Neuronal stem cell (in vitro differentiated cells): ENCODE measurements around the gene CTAG1A.

Experiments used
- DNase-seq: peaks from one replicate; pipeline ENCODE4 v3.0.0-alpha.2; 2013; ENCODE audit warnings: low spot score
- H2AFZ ChIP-seq: one replicate; pipeline ENCODE4 v1.6.1; 2013; ENCODE audit warnings: mild to moderate bottlenecking, low read length, inconsistent platforms
- H2AK5ac ChIP-seq: 2 replicates; pipeline ENCODE4 v1.6.1; 2013; ENCODE audit warnings: low read depth, mild to moderate bottlenecking, inconsistent platforms, low read length, moderate library complexity, mixed read lengths
- H2BK120ac ChIP-seq: 2 replicates; pipeline ENCODE4 v1.6.1; 2013; ENCODE audit warnings: low read depth, mild to moderate bottlenecking, inconsistent platforms, low read length, moderate library complexity, mixed read lengths
- H2BK12ac ChIP-seq: one replicate; pipeline ENCODE4 v1.6.1; 2013; ENCODE audit warnings: low read length, inconsistent platforms
- H2BK15ac ChIP-seq: 2 replicates; pipeline ENCODE4 v1.6.1; 2013; ENCODE audit warnings: mild to moderate bottlenecking, low read length, inconsistent platforms, mixed read lengths
- H2BK5ac ChIP-seq: one replicate; pipeline ENCODE4 v1.6.1; 2013; ENCODE audit warnings: inconsistent platforms, mild to moderate bottlenecking, low read length, moderate library complexity
- H3K14ac ChIP-seq: one replicate; pipeline ENCODE4 v1.6.1; 2013; ENCODE audit warnings: low read length, inconsistent platforms
- H3K18ac ChIP-seq: 2 replicates; pipeline ENCODE4 v1.6.1; 2013; ENCODE audit warnings: low read length, inconsistent platforms
- H3K23ac ChIP-seq: 2 replicates; pipeline ENCODE4 v1.6.1; 2013; ENCODE audit warnings: low read depth, mild to moderate bottlenecking, mixed read lengths, low read length, inconsistent platforms; ENCODE audit not compliant: poor library complexity
- H3K27ac ChIP-seq: replicated peaks from 3 replicates; pipeline ENCODE4 v1.5.1; 2013; ENCODE audit warnings: low read length, inconsistent platforms
- H3K27me3 ChIP-seq, 3 experiments: 2 replicates each; pipeline ENCODE4 v1.6.1; 2013; ENCODE audit warnings: low read length in 3 of 3, mild to moderate bottlenecking in 2 of 3, inconsistent platforms in 1 of 3, low read depth in 1 of 3, mixed read lengths in 1 of 3, moderate library complexity in 1 of 3; ENCODE audit not compliant: control insufficient read depth in 3 of 3, insufficient read depth in 3 of 3
- H3K36me3 ChIP-seq, 2 donors: replicated peaks in 1 of 2; 2 replicates each; pipeline ENCODE4 v1.6.1; 2013; ENCODE audit warnings: low read length in 2 of 2; ENCODE audit not compliant: control insufficient read depth in 2 of 2, insufficient read depth in 2 of 2
- H3K4ac ChIP-seq: 2 replicates; pipeline ENCODE4 v1.6.1; 2013; ENCODE audit warnings: inconsistent platforms, mild to moderate bottlenecking, low read length, moderate library complexity
- H3K4me1 ChIP-seq, 2 donors: 1 replicate in 1 of 2; 2 replicates in 1 of 2; pipeline ENCODE4 v1.6.1; 2013; ENCODE audit warnings: low read length in 2 of 2, low read depth in 1 of 2; ENCODE audit not compliant: control insufficient read depth in 2 of 2, insufficient read depth in 1 of 2
- H3K4me2 ChIP-seq: one replicate; pipeline ENCODE4 v1.6.1; 2013; ENCODE audit warnings: mild to moderate bottlenecking, low read length, inconsistent platforms; ENCODE audit not compliant: insufficient read depth, poor library complexity, severe bottlenecking
- H3K4me3 ChIP-seq, 2 donors: 2 replicates each; pipeline ENCODE4 v1.5.1; 2013; ENCODE audit warnings: low read length in 2 of 2, mild to moderate bottlenecking in 2 of 2, inconsistent platforms in 1 of 2, moderate library complexity in 1 of 2
- H3K79me1 ChIP-seq: one replicate; pipeline ENCODE4 v1.6.1; 2013; ENCODE audit warnings: low read depth, mild to moderate bottlenecking, inconsistent platforms, low read length, moderate library complexity
- H3K9ac ChIP-seq: one replicate; pipeline ENCODE4 v1.6.1; 2013; ENCODE audit warnings: mild to moderate bottlenecking, low read depth, low read length, inconsistent platforms; ENCODE audit not compliant: poor library complexity
- H3K9me3 ChIP-seq, 2 donors: replicated peaks in 1 of 2; 2 replicates each; pipeline versions ENCODE3 to v1.6.1; 2013; ENCODE audit warnings: low read length in 2 of 2, mild to moderate bottlenecking in 2 of 2, inconsistent platforms in 1 of 2, low read depth in 1 of 2, mixed read lengths in 1 of 2, moderate library complexity in 1 of 2; ENCODE audit not compliant: control insufficient read depth in 2 of 2, insufficient read depth in 1 of 2
- H4K8ac ChIP-seq: one replicate; pipeline ENCODE4 v1.6.1; 2013; ENCODE audit warnings: low read depth, mild to moderate bottlenecking, inconsistent platforms, low read length, moderate library complexity
- H4K91ac ChIP-seq: one replicate; pipeline ENCODE4 v1.6.1; 2013; ENCODE audit warnings: low read length, low read depth, mild to moderate bottlenecking, inconsistent platforms; ENCODE audit not compliant: poor library complexity
- WGBS, 2 donors: extraction: QIAGEN DNeasy Blood & Tissue Kit; methylation state at CpG; one replicate each; pipeline ENCODE4 v1.1.7; 2013; ENCODE audit warnings: missing lambda C conversion rate in 2 of 2, mixed read lengths in 1 of 2; ENCODE audit not compliant: insufficient read length in 2 of 2, insufficient replicate concordance in 1 of 2; ENCODE audit errors: extremely low coverage in 2 of 2; 5-methylcytosine and 5-hydroxymethylcytosine counted together

The CTAG1A gene

GRCh38 chrX:154592505-154592904, 7.6 kb downstream of the CTAG1A start:
- H3K9ac ChIP-seq: no peak overlapping the region
- no peak overlapping the region for H4K8ac ChIP-seq
- no peak overlapping the region for H4K91ac ChIP-seq
- H3K4me3 ChIP-seq: no peak overlapping the region
- DNase-seq: no peak
- H3K4me1 ChIP-seq: peaks cover 2 to 9% of the 10 kb centered on the region in 2 donors
- H2AK5ac ChIP-seq: no peak overlapping the region
- H2AFZ ChIP-seq: no peak overlapping the region
- no peak overlapping the region for H3K14ac ChIP-seq
- H3K23ac ChIP-seq: no peak overlapping the region
- no peak overlapping the region for H2BK5ac ChIP-seq
- H3K27ac ChIP-seq: no peak overlapping the region
- no peak overlapping the region for H2BK120ac ChIP-seq
- H3K79me1 ChIP-seq: no peaks in the 10 kb centered on the region
- no peak overlapping the region for H3K4ac ChIP-seq
- no peaks in the 10 kb centered on the region for H3K27me3 ChIP-seq
- WGBS, 2 donors: no CpG with 5 or more reads among the region's 5 CpGs
- no peak overlapping the region for H2BK12ac ChIP-seq
- H3K18ac ChIP-seq: no peak overlapping the region
- H2BK15ac ChIP-seq: no peak overlapping the region
- no peak overlapping the region for H3K4me2 ChIP-seq
- H3K9me3 ChIP-seq: peaks cover 0 to 4% of the 10 kb centered on the region in 2 donors
- H3K36me3 ChIP-seq: no peaks in the 10 kb centered on the region

DNA sequence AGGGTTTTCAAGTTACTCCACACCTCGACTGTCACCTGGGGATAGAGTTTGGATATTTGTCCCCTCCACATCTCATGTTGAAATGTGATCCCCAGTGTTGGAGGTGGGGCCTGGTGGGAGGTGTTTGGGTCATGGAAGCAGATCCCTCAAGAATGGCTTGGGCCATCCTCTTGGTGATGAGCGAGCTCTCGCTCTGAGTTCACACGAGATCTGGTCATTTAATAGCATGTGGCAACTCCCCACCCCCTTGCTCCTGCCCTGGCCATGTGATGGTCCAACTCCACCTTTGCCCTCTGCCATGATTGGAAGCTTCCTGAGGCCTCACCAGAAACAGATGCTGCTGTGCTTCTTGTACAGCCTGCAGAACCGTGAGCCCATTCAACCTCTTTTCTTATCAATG, 8.3 kb downstream of the CTAG1A start:
- WGBS, 2 donors: no CpG with 5 or more reads among the region's 5 CpGs
- no peak overlapping the region for H4K8ac ChIP-seq

DNA sequence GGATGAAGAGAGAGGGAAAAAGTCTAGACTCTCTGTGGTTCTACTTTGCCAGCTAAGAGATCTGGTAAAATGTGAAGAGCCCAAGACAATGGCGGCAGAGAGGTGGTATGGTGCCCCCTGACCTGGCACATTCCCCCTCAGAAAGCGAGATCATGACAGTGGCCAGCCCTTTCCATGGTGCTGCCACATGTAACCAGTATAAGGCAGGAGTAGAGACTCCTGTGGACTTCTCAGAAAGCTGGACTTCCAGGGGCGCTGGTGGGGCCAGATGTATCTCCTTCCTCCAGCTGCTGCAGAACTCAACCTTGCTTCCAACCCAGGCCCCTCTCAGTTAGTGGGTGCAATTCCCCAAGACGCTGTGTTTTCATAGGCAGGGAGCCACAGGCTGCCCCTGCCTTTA, 9.6 kb downstream of the CTAG1A start:
- Histone ChIP-seq H3K36me3 (no peaks in the 10 kb centered on the region), H4K91ac (no peak overlapping the region), H3K4me1 (peaks cover 2 to 9% of the 10 kb centered on the region in 2 donors), H3K4me3 (no peak overlapping the region), H3K14ac (no peak overlapping the region), H3K9ac (no peak overlapping the region), H2BK12ac (no peak overlapping the region), H2AK5ac (no peak overlapping the region), H2BK120ac (no peak overlapping the region), H2BK5ac (no peak overlapping the region), H2BK15ac (no peak overlapping the region), H3K18ac (no peak overlapping the region), H3K4ac (no peak overlapping the region), H3K27ac (no peak overlapping the region), H2AFZ (no peak overlapping the region), H3K79me1 (no peaks in the 10 kb centered on the region), H4K8ac (no peak overlapping the region), H3K4me2 (no peak overlapping the region), H3K27me3 (peaks cover 0 to 2% (median 0%) of the 10 kb centered on the region in 3 experiments), H3K23ac (no peak overlapping the region), H3K9me3 (peaks cover 0 to 4% of the 10 kb centered on the region in 2 donors)
- WGBS, 2 donors: no CpG with 5 or more reads among the region's 4 CpGs
- no peak for DNase-seq

More for the DNA sequence above, 8.3 kb downstream of the CTAG1A start:
- no peak overlapping the region for H3K4me2 ChIP-seq
- H2BK120ac ChIP-seq: no peak overlapping the region
- peaks cover 0 to 4% of the 10 kb centered on the region in 2 donors for H3K9me3 ChIP-seq
- no peak overlapping the region for H2AK5ac ChIP-seq
- H2BK15ac ChIP-seq: no peak overlapping the region
- H3K36me3 ChIP-seq: no peaks in the 10 kb centered on the region
- H3K4me3 ChIP-seq: no peak overlapping the region
- H2BK12ac ChIP-seq: no peak overlapping the region
- no peak overlapping the region for H3K14ac ChIP-seq
- no peak overlapping the region for H3K27ac ChIP-seq
- H4K91ac ChIP-seq: no peak overlapping the region
- DNase-seq: no peak
- no peak overlapping the region for H2AFZ ChIP-seq
- H3K4me1 ChIP-seq: peaks cover 2 to 9% of the 10 kb centered on the region in 2 donors
- no peak overlapping the region for H3K4ac ChIP-seq
- no peak overlapping the region for H2BK5ac ChIP-seq
- H3K27me3 ChIP-seq: no peaks in the 10 kb centered on the region
- H3K18ac ChIP-seq: no peak overlapping the region
- H3K23ac ChIP-seq: no peak overlapping the region
- no peak overlapping the region for H3K9ac ChIP-seq
- no peaks in the 10 kb centered on the region for H3K79me1 ChIP-seq

DNA sequence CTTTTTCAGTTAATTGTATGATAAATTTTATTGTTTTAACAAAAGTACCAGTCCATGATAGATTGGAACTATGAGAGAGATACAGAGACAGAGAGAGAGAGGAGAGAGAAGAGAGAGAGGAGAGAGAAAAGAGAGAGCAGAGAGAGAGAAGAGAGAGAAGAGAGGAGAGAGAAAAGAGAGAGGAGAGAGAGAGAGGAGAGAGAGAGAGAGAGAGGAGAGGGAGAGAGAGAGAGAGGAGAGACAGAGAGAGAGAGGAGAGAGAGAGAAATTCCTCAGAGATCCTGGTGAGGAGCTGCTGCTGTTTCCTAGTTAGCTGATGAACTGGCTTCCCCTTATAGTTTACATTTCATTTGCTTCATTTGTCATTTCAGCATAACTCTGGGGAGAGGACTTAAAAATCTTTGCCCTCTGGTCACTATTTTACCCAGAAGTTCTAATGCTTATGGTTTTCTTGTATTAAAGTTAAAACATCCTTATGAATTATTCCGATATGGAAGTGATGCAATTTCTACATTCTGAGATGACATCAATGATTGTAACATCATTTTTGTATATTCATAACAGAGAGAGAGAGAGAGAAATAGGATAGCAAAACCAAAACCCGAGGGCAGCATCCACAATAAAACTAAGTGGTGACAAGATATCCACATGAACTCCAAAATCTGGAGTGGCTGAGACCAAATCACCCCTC, 10.8 kb downstream of the CTAG1A start:
- Histone ChIP-seq H3K23ac (no peak overlapping the region), H2BK5ac (no peak overlapping the region), H3K4me2 (no peak overlapping the region), H2AFZ (no peak overlapping the region), H3K4ac (no peak overlapping the region), H2BK15ac (no peak overlapping the region), H3K27me3 (peaks cover 0 to 2% (median 0%) of the 10 kb centered on the region in 3 experiments), H4K8ac (no peak overlapping the region), H3K27ac (no peak overlapping the region), H2AK5ac (no peak overlapping the region), H3K14ac (no peak overlapping the region), H3K9ac (no peak overlapping the region), H2BK12ac (no peak overlapping the region), H3K9me3 (peaks cover 0 to 4% of the 10 kb centered on the region in 2 donors), H3K18ac (no peak overlapping the region), H3K79me1 (no peaks in the 10 kb centered on the region), H4K91ac (no peak overlapping the region), H3K36me3 (no peaks in the 10 kb centered on the region), H2BK120ac (no peak overlapping the region), H3K4me3 (no peak overlapping the region), H3K4me1 (peaks cover 2 to 9% of the 10 kb centered on the region in 2 donors)
- WGBS, 2 donors: no CpG with 5 or more reads among the region's 2 CpGs
- DNase-seq: no peak
